ENCODE measurements around the gene TNRC6A. TPM values are rescaled to one million over a fixed set of nuclear protein-coding genes. Genes with fewer than 3 reads are reported as not detected.
"Not testable (repeated sequence)": the region's sequence is repeated elsewhere in the genome, so short reads cannot be mapped to it uniquely, and the experiment has no call there.

TNRC6A gene
- total RNA-seq, 1 experiment from 2014 or later = 26.8 TPM

DNA sequence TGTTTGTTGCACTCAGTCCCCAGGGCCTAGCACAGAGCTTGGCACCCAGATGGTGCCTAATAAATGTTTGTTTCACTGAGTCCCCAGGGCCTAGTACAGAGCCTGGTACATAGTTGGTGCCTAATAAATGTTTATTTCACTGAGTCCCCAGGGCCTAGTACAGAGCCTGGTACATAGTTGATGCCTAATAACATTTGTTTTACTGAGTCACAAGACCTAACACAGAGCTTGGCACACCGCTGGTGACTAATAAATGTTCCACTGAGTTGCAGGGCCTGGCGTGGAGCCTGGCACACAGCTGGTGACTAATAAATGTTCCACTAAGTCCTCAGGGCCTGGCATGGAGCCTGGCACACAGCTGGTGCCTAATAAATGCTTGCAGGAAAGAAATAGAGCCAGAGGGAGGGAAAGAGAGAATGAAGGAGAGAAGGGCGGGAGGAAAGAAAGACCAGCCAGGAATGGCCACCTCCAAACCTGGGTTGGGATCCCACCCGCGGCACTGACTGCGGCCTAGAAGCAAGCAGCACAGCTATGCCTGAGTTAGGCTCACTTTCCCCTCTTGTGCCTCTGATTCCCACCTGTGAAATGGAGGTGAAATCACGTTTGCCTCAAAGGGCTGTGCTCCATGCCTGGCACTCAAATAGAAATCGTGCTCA lies 123.8 kb downstream of the TNRC6A start:
- H3K4me3 ChIP-seq = no peak overlapping the region
- H3K9me3 ChIP-seq (replicated peaks) = no peaks in the 10 kb centered on the region
- DNase-seq (ENCODE audit: low read depth in 1 of 2, low spot score in 2 of 2) = no peak
- H3K4me1 ChIP-seq (replicated peaks) = peaks cover 49% of the 10 kb centered on the region
- no peaks in the 10 kb centered on the region for H3K36me3 ChIP-seq
- no peaks in the 10 kb centered on the region for H3K27me3 ChIP-seq (replicated peaks)
- H3K27ac ChIP-seq = no peak overlapping the region

DNA sequence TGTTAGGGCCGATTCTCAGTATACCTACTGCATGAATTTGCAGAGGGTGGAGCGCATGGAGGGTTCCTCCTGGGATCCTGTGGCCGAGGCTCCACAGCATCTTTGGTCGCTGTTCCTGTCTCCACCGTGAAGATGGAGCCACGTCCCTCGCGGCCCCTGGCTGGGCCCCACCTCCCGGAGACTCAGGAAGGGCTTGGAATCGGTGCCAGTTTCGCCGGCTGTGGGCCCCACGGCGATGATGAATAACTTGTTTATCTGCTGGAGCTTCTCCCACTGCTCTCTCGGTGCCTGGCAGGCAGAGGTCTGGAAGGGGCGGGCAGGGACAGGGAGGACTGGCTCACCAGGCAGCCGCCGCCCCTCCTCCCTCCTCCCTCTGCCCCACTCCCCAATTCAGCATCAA lies 124.4 kb downstream of the TNRC6A start:
- Histone ChIP-seq H3K4me1 (replicated peaks) (peaks cover 43% of the 10 kb centered on the region), H3K4me3 (no peak overlapping the region), H3K36me3 (no peaks in the 10 kb centered on the region), H3K27ac (no peak overlapping the region), H3K27me3 (replicated peaks) (no peaks in the 10 kb centered on the region), H3K9me3 (replicated peaks) (no peaks in the 10 kb centered on the region)
- DNase-seq (ENCODE audit: low read depth in 1 of 2, low spot score in 2 of 2) = peak; percentile 35 to 63

DNA sequence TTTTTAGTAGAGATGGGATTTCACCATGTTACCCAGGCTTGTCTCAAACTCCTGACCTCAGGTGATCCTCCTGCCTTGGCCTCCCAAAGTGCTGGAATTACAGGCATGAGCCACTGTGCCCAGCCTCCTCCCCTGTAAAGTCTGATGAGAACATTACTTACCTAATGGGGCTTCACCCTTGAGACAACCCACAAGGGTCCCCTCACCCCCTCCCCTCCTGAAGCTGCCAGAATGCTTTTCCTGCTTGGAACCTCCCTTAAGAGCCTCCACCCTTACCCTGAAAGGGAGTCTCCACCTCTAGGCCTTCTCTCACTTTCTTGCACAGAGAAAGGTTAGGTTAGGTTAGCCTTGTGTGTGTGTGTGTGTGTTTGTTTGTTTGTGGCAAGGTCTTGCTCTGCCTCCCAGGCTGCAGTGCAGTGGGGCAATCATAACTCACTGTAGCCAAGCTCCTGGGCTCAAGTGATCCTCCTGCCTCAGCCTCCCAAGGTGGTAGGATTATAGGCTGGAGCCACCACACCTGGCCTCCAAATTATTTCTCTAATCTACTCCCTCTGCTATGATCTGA lies 125.2 kb downstream of the TNRC6A start:
- no peak overlapping the region for H3K4me3 ChIP-seq
- H3K36me3 ChIP-seq = no peaks in the 10 kb centered on the region
- no peak overlapping the region for H3K27ac ChIP-seq
- peaks cover 39% of the 10 kb centered on the region for H3K4me1 ChIP-seq (replicated peaks)
- no peaks in the 10 kb centered on the region for H3K27me3 ChIP-seq (replicated peaks)
- no peak for DNase-seq (ENCODE audit: low read depth in 1 of 2, low spot score in 2 of 2)
- no peaks in the 10 kb centered on the region for H3K9me3 ChIP-seq (replicated peaks)

DNA sequence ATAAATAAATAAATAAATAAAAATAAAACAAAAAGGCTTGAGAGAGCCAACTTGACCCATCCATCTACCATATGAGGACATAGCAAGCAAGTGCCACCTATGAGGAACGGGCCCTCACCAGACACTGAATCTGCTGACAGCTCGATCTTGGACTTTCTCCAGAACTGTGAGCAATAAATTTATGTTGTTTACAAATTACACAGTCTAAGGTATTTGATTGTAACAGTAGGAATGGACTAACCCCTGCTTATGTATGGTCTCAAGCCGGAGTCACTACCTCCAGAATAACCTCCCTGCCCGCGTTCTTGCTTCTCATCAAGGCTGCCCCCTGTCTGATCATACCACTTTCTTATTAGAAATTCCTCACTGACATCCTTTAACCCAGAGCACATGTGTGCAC lies 126.2 kb downstream of the TNRC6A start:
- Histone ChIP-seq H3K4me3 (no peak overlapping the region), H3K36me3 (no peaks in the 10 kb centered on the region), H3K4me1 (replicated peaks) (peaks cover 32% of the 10 kb centered on the region), H3K27ac (no peak overlapping the region), H3K9me3 (replicated peaks) (no peaks in the 10 kb centered on the region), H3K27me3 (replicated peaks) (no peaks in the 10 kb centered on the region)
- no peak for DNase-seq (ENCODE audit: low read depth in 1 of 2, low spot score in 2 of 2)

DNA sequence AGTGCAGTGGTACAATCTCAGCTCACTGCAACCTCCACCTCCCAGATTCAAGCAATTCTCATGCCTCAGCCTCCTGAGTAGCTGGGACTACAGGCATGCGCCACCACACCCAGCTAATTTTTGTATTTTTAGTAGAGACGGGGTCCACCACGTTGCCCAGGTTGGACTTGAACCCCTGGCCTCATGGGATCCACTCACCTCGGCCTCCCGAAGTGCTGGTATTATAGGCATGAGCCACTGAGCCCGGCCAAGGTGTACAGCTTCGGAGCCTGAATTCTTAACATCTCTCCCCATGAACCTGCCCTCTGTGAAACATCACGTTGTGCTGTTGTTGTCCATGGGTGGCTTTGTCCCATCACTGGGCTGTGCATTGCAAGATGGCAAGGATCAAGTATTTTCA lies 127.4 kb downstream of the TNRC6A start:
- H3K9me3 ChIP-seq (replicated peaks); H3K4me3 ChIP-seq; H3K27me3 ChIP-seq (replicated peaks); DNase-seq (ENCODE audit: low read depth in 1 of 2, low spot score in 2 of 2); H3K36me3 ChIP-seq; H3K27ac ChIP-seq: not testable (repeated sequence)
- H3K4me1 ChIP-seq (replicated peaks) = peaks cover 23% of the 10 kb centered on the region

DNA sequence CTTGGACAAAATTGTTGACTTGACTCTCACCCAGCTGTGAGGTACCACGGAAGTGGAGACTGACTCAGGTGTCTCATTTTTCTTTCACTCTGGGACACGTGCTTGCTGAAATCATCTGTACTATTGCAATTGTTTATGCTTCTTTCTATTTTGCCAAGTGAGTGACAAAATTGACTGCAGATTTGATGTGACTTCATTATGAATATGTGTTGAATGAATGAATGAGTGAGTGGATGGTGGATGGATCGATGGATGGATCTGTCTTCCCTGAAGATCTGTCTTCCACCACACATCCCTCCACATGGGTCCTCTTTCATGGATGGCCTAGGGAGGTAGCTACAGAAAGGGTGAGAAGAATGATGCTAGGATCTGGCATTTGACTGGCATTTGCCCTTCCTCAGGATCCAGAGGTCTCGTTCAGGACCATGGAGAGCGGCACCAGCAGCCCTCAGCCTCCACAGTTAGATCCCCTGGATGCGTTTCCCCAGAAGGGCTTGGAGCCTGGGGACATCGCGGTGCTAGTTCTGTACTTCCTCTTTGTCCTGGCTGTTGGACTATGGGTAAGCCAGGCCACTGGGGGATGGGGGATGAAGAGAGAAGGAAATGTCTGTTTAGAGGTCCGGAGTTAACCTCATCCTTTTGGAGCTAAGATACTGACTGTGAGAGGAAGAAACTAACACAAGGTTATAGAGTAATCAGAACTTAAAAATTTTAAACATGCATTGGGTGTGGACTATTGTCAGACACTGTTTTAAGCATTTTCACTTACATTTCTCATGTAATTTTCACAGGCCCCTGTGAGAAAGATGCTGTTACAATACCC lies 129.0 kb downstream of the TNRC6A start:
- H3K4me1 ChIP-seq (replicated peaks) = peaks cover 18% of the 10 kb centered on the region
- no peaks in the 10 kb centered on the region for H3K36me3 ChIP-seq
- peak; percentile 45 to 74 for DNase-seq (ENCODE audit: low read depth in 1 of 2, low spot score in 2 of 2)
- H3K4me3 ChIP-seq = no peak overlapping the region
- H3K9me3 ChIP-seq (replicated peaks) = no peaks in the 10 kb centered on the region
- no peaks in the 10 kb centered on the region for H3K27me3 ChIP-seq (replicated peaks)
- no peak overlapping the region for H3K27ac ChIP-seq

DNA sequence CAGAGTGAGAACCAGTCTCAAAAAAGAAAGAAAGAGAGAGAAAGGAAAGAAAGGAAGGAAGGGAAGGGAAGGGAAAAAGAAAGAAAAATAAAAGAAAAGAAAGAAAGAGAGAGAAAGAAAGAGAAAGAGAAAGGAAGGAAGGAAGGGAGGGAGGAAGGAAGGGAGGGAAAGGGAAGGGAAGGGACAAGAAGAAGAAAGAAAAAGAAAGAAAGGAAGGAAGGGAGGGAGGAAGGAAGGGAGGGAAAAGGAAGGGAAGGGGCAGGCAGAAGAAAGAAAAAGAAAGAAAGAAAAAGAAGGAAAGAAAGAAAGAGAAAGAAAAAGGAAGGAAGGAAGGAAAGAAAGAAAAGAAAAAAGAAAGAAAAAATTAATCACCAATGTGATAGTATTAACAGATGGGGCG lies 132.0 kb downstream of the TNRC6A start:
- no peak for DNase-seq (ENCODE audit: low read depth in 1 of 2, low spot score in 2 of 2)
- H3K27ac ChIP-seq = no peak overlapping the region
- no peak overlapping the region for H3K4me3 ChIP-seq
- no peaks in the 10 kb centered on the region for H3K27me3 ChIP-seq (replicated peaks)
- H3K36me3 ChIP-seq = no peaks in the 10 kb centered on the region
- peaks cover 2% of the 10 kb centered on the region; the same call in 1 of the 2 replicates for H3K9me3 ChIP-seq (replicated peaks)
- no peaks in the 10 kb centered on the region for H3K4me1 ChIP-seq (replicated peaks)

DNA sequence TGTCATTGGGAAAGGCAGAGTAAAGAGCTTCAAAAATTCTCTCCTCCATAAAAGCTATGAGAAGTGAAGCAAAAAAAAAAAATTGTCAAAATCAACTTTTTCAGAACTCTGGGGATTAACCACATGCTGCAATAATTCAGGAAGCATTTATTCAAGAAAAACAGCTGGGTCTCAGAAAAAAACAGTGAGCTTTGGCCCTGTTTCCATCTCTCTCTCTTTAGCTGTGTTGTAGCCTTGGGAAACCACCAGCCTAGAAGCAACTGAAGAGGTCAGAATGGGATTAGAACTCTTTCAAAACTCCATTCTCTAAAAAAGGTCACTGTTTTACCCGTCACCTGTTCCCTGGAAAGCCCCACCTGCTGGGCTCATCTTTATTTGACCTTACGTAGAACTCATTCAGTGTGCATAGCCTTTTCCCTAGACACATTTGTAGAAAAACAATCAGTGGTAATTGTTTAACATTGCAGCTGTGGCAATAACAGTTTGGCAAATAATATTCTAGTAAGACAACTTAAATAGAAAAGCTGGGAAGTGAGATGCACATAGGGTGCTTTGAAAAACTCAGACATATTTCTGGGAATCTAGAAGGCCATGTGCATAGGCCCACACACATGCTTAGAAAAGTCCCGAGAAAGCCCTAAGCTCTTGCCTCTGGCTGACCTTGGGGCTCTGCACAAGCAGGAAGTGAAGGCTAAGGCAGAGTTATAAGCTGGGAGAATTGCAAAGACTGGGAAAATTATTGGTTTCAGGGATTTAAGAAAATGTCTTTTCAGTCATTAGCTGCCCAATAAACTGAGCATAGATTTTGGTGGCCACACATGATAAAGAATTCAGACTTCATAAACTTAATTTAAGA lies 134.4 kb downstream of the TNRC6A start:
- H3K36me3 ChIP-seq = no peaks in the 10 kb centered on the region
- 0 out of 2 replicates have a peak, but pooled peaks cover 3% of the 10 kb centered on the region for H3K27me3 ChIP-seq (replicated peaks)
- no peak overlapping the region for H3K4me3 ChIP-seq
- no peaks in the 10 kb centered on the region for H3K4me1 ChIP-seq (replicated peaks)
- H3K9me3 ChIP-seq (replicated peaks) = peaks cover 2% of the 10 kb centered on the region; the same call in 1 of the 2 replicates
- DNase-seq (ENCODE audit: low read depth in 1 of 2, low spot score in 2 of 2) = peak in 1 of 2 experiments; percentile 6
- no peak overlapping the region for H3K27ac ChIP-seq

DNA sequence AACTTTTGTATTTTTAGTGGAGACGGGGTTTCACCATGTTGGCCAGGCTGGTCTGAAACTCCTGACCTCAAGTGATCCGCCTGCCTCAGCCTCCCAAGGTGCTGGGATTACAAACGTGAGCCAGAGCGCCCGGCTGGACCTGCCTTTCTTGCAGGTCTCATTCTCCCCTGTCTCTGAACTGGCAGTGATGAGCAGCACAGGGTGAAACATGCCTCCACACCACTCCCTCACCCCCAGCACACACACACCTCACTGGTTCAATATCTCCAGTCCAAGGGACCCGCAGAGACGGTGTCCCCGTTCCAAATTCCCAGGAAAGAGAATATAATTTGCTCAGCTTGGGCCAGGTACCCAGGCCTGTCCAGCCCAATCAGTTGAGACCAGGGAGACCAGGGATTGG lies 139.6 kb downstream of the TNRC6A start:
- Histone ChIP-seq H3K27me3 (replicated peaks) (0 out of 2 replicates have a peak, but pooled peaks cover 6% of the 10 kb centered on the region), H3K36me3 (no peaks in the 10 kb centered on the region), H3K27ac (no peak overlapping the region), H3K4me1 (replicated peaks) (no peaks in the 10 kb centered on the region), H3K9me3 (replicated peaks) (0 out of 2 replicates have a peak, but pooled peaks cover 2% of the 10 kb centered on the region), H3K4me3 (no peak overlapping the region)
- DNase-seq (ENCODE audit: low read depth in 1 of 2, low spot score in 2 of 2) = peak in 1 of 2 experiments; percentile 25

DNA sequence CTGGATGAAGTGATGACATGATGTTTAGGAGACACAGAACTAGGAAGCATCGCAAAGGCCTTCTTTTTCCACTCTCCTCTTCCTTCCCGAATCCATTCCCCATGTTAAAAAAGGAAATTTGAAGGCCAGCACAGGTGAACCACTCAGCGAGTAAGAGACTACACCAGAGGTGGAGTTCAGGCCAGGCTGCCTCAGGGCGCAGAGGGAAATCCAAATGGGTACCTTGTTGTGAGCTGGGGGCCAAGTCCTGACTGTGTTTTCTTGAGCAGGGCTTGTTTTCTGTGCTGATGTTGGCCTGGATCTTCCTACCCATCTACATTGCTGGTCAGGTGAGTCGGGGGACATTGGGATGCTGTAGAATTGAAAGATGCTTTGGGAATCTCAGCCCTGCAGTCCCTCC lies 142.4 kb downstream of the TNRC6A start:
- H3K4me1 ChIP-seq (replicated peaks) = no peaks in the 10 kb centered on the region
- no peak overlapping the region for H3K4me3 ChIP-seq
- H3K27ac ChIP-seq = no peak overlapping the region
- H3K27me3 ChIP-seq (replicated peaks) = peaks cover 11% of the 10 kb centered on the region; the same call in 1 of the 2 replicates
- H3K36me3 ChIP-seq = no peaks in the 10 kb centered on the region
- peak in 1 of 2 experiments; percentile 17 for DNase-seq (ENCODE audit: low read depth in 1 of 2, low spot score in 2 of 2)
- H3K9me3 ChIP-seq (replicated peaks) = no peaks in the 10 kb centered on the region

DNA sequence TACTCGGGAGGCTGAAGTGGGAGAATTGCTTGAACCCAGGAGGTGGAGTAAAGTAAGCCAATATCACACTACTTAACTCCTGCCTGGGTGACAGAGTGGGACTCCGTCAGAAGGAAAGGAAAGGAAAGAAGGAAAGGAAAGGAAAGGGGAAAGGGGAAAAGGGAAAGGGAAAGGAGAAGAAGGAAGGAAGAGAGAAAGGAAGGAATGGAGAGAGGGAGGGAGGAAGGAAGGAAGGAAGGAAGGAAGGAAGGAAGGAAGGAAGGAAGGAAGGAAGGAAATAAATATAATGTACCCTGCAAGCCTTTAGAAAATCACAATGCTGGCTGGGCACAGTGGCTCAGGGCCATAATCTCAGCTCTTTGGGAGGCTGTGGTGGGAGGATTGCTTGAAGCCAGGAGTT lies 143.6 kb downstream of the TNRC6A start:
- H3K9me3 ChIP-seq (replicated peaks) = no peaks in the 10 kb centered on the region
- H3K4me1 ChIP-seq (replicated peaks) = no peaks in the 10 kb centered on the region
- DNase-seq (ENCODE audit: low read depth in 1 of 2, low spot score in 2 of 2) = no peak
- no peaks in the 10 kb centered on the region for H3K36me3 ChIP-seq
- peaks cover 7% of the 10 kb centered on the region; the same call in 1 of the 2 replicates for H3K27me3 ChIP-seq (replicated peaks)
- no peak overlapping the region for H3K27ac ChIP-seq
- no peak overlapping the region for H3K4me3 ChIP-seq

DNA sequence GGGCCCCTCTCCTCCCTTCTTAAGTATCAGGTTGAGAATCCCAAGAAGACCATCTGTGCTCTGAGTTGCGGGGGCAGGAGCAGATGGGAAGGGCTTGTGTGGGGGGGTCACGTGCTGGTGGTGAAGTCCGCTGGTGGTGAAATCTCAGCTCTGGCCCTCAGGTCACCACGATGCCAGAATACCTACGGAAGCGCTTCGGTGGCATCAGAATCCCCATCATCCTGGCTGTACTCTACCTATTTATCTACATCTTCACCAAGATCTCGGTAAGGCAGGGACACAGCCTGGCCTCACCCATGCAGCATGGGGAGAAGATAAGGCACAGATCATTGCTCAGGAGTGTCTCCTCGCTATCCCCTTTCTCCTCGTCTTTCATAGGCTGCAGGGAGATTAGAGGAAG lies 146.0 kb downstream of the TNRC6A start:
- H3K4me1 ChIP-seq (replicated peaks) = no peaks in the 10 kb centered on the region
- no peaks in the 10 kb centered on the region for H3K9me3 ChIP-seq (replicated peaks)
- no peak overlapping the region for H3K4me3 ChIP-seq
- no peaks in the 10 kb centered on the region for H3K36me3 ChIP-seq
- no peak for DNase-seq (ENCODE audit: low read depth in 1 of 2, low spot score in 2 of 2)
- peaks cover 7% of the 10 kb centered on the region; the same call in 1 of the 2 replicates for H3K27me3 ChIP-seq (replicated peaks)
- H3K27ac ChIP-seq = no peak overlapping the region

Data from SJSA1 (cell line).